Subcutaneous adipose tissue (tissue), 4 donors: Measurements from ENCODE around the gene DNASE1L1. TPM values are rescaled to one million over a fixed set of nuclear protein-coding genes. Genes with fewer than 3 reads are reported as not detected.

Experiments
- CTCF ChIP-seq: fragments of 450-650 bp; IDR thresholded peaks from one replicate; pipeline ENCODE4 v1.5.1; 2016; ENCODE audit warnings: low read depth, mild to moderate bottlenecking, control low read depth, antibody characterized with exemption, moderate library complexity
- total RNA-seq, 4 donors: library from RNA; depleted of rRNA; stranded (reverse); fragments of >200 nt; gene quantifications; one replicate each; pipeline ENCODE4 v1.1.0, GENCODE V29; 2016

The DNASE1L1 gene
- total RNA-seq, 4 donors from 2014 or later: 22.2 to 42.8 (median 38.0) TPM

GRCh38 chrX:154396973-154397887, 11.8 kb downstream of the DNASE1L1 start:
- no peak for TF ChIP-seq CTCF

GRCh38 chrX:154384284-154384892, 24.7 kb downstream of the DNASE1L1 start:
- no peak for TF ChIP-seq CTCF

DNA sequence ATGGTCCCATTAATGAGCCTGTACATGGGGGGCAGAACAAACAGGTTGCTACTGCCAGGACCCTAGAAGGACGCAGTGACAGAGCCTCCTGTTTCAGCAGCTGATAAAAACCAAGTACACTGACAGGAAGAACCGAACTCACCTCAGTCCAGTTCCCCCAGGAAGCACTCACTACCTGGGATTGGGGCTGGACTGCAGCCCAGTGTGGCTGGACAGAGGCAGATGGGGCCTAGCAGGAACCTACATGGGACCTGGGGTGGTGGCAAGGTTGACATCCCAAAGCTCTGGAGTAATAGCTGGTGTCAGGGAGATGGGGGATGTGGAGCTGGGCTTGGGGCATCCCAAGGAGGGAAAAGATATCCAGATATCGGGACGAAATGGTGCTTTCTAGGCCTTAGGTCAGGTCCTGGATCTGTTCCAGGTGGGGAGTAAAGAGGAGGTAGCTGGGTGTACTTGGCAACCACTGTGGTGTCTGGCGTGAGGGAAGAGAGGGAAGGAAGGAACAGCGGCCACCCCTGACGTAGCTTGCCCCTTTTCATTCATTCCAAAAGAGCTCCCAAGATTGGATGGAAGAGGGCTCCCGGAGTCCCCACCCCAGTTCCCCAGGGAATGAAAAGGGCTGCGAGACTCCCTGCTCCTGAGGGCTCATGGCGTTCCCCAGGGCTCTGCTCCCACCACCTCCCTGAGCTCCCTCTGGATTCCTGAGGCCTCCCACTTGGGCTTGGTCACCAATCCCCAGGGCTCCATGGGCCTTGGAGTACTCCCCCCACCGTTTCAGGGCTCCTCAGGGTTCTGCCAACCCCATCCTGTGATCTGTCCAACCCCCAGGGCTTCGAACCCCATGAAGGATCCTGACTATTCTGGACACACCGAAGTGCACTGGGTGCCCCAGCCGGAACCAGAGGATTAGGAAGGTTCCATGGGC, 25.4 kb downstream of the DNASE1L1 start:
- no peak for TF ChIP-seq CTCF

DNA sequence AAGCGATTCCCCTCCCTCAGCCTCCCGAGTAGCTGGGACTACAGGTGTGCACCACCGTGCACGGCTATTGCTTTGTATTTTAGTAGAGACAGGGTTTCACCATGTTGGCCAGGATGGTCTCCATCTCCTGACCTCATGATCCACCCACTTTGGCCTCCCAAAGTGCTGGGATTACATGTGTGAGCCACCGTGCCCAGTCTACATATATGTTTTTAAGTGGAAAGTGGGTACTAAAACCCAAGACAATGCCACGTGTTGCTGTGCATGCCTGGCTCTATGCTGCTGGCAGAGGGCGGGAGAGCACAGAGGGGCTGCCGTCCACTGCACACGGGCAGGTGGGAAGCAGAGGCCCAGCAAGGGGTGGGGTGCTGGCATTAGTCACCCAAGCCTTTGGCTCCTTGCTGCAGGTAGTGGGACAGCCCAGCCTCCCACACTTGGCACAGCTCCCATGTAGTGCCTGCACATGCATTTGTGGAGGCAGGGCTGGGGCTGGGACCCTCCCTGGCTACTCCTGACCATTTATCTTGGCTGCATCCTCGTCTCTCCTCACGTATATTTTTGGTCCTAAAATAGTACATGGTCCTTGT, 26.5 kb downstream of the DNASE1L1 start:
- no peak for TF ChIP-seq CTCF

DNA sequence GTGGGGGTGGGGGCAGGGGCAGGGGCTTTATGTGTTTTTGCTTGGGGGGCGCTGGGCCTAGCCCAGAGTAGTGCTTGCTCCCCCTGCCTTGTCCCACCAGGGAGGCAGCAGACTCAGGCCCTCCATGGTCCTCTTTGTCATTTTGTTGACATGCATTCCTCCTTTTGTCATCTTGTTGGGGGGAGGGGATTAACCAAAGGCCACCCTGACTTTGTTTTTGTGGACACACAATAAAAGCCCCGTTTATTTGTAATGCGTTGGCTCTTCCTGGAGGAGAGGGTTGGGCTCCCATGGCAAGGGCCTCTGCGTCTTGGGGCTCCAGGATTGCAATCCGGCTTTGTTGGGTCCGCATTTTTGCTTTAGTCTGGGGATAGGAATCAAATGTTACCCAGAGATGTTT, 27.8 kb downstream of the DNASE1L1 start:
- TF ChIP-seq CTCF: no peak

DNA sequence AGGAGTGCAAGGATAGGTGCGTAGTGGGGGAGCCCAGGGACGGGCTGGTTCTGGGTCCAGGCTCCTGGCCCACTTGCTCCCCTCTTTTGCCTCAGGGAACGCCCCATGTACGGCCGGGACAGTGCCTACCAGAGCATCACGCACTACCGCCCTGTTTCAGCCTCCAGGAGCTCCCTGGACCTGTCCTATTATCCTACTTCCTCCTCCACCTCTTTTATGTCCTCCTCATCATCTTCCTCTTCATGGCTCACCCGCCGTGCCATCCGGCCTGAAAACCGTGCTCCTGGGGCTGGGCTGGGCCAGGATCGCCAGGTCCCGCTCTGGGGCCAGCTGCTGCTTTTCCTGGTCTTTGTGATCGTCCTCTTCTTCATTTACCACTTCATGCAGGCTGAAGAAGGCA, 28.3 kb downstream of the DNASE1L1 start:
- no peak for TF ChIP-seq CTCF
